HG03521 (cell line): ENCODE measurements around the gene BHMT.
"Not testable (repeated sequence)": the region's sequence is repeated elsewhere in the genome, so short reads cannot be mapped to it uniquely, and the experiment has no call there.

Experiments
- ATAC-seq: cut with Tn5 transposase; IDR thresholded peaks from one replicate; pipeline ENCODE4 v1.9.1; 2021; ENCODE audit warnings: mild to moderate bottlenecking, moderate library complexity; ENCODE audit not compliant: unreplicated experiment

The BHMT gene

DNA sequence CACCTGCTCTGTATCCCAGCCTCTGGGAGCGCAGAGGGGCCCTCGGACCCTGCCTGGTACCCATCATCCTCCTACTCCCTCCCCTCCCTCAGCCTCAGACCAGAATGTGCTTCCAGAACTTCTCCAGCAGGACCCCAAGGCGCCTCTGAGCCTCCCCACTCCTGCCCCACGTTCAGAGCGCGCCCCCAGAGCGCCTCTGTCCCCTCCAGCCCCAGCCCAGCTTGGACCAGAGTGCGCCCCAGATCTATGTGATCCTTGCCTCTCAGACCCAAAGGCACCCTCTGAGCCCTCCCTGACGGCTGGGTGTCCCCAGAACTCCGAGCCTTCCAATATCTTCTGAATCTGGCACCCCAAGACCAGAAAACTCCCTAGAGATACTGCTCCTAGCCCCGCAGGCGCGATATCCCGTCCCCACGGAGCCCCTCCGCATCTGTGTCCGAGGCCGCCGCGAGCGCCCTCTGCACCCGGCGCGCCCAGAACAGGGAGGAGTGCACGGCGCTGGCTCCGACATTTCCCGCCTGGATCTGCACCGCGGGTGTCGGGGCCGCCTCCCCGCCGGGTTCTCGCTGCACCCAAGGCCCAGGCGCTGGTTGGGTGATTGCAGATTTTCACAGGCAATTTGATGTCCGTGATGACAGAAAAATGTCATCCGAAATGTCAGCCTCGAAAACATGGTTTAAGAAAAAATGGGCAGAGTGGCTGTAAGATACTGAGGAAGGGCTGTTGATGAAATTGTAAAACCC is 522 bp downstream of the BHMT start:
- no peak for ATAC-seq

DNA sequence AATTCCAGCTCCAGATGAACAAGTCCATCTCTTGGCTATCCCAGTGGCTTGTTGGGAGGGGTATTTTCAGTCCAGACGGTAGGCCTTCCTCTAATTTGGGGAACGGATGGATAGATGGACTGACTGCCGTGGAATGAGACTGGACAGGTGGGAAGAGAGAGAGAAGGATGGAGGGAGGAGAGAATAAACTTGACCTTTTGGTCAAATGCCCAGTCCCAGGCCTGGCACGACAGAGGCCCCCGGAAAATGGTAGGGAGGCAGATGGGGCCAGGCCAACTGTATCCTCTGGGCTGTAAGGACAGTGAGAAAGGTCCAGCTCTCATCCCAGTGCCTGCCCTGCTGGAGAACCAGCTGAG is 1.1 kb downstream of the BHMT start:
- ATAC-seq: no peak

DNA sequence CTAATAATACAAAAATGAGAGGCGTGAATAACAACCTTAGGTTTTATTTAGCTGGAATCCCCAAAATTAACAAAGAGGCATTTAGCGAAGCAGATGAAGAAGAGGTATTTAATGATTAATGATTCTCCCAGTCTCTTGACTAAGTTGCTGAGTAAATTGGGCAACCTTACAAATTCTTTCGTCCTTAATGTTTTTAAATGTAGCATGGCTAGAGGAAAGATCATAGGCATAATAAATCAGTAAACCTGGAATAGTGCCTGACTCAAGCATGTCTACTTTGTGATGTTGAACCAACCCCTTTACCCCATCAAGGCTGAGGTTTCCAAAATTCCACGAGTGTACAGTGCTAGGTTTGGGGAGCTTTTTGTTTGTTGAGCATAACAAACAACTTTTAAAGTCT is 7.9 kb downstream of the BHMT start:
- no peak for ATAC-seq

DNA sequence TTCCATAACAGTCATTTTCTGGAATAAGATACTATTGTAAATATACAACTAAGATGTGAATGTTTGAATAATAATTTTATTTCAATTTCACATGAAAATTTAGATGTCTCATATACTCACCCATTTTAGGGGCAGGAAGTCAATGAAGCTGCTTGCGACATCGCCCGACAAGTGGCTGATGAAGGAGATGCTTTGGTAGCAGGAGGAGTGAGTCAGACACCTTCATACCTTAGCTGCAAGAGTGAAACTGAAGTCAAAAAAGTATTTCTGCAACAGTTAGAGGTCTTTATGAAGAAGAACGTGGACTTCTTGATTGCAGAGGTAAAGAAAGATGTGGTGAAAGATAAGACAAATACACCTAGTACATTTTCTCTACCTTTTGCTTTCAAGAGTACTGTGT is 8.6 kb downstream of the BHMT start:
- ATAC-seq: no peak

DNA sequence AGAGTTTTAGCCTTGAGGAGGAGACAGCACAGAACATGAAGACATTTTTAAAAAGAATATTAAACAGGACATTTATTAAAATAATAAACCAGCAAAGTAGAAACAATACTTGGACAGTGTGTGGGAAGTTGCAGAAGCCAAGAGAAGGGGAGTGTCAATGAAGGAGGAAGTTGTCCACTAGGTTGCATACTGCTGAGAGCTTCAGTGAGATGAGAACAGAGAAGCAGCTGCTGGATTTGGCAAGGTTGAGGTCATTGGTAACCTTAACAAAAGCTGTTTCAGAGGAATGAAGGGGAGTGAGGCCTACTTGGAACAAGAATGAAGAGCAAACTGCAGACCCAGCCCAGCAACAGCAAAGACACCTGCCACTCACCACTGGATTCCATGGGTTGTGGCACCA is 11.4 kb downstream of the BHMT start:
- ATAC-seq: no peak

DNA sequence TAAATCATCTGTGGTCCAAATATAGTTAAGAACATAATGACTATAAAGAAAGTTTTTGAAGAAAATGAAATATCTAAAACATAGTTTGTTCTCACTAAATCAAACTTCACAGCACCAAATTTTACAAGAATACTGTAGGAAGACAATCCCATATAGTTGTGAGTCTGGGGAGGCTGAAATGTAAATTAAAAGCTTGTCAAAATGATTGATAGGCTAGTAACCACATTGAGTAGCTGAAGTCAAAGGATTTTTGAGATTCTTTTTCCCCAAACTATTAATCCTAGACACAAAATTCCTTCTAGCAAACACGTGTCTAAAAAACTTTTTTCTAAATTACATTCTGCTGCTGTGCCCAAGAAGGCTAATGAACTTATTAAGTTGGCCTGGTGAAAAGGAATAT is 13.0 kb downstream of the BHMT start:
- ATAC-seq: no peak

DNA sequence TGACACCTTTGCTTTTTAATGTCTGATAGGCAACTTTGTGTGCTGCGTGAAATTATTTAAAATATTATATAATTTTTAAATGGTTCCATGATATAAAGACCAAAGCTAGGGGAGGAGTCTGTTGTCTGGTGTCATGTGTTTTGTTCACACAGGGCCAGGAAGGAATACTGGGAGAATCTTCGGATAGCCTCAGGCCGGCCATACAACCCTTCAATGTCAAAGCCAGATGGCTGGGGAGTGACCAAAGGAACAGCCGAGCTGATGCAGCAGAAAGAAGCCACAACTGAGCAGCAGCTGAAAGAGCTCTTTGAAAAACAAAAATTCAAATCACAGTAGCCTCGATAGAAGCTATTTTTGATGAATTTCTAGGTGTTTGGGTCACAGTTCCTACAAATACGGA is 19.2 kb downstream of the BHMT start:
- ATAC-seq: no peak

DNA sequence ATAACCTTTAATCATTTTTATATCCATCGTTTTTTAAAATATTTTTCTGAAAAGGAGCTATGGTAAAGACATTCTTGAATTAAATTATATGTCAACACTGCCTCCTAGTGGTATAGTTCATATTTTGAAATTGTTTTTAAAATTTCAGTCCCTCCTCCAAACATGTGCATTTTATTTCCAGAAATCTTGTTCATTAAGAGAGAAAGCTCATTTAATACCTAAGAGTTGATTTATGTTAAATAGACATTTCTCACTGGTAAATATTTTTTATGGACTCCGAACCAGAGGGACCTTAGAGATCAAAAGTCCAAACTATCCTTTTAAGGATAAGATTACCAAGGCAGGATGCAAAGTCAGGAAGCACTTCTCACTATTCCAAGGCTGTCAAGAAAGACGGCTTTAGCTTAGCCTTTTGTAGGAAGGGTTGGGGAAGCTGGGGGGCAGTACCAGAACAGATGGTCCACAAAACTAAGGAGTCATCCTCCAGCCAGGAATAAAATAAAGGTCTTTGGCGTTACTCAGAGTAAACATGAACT is 21.6 kb downstream of the BHMT start:
- ATAC-seq: no peak

DNA sequence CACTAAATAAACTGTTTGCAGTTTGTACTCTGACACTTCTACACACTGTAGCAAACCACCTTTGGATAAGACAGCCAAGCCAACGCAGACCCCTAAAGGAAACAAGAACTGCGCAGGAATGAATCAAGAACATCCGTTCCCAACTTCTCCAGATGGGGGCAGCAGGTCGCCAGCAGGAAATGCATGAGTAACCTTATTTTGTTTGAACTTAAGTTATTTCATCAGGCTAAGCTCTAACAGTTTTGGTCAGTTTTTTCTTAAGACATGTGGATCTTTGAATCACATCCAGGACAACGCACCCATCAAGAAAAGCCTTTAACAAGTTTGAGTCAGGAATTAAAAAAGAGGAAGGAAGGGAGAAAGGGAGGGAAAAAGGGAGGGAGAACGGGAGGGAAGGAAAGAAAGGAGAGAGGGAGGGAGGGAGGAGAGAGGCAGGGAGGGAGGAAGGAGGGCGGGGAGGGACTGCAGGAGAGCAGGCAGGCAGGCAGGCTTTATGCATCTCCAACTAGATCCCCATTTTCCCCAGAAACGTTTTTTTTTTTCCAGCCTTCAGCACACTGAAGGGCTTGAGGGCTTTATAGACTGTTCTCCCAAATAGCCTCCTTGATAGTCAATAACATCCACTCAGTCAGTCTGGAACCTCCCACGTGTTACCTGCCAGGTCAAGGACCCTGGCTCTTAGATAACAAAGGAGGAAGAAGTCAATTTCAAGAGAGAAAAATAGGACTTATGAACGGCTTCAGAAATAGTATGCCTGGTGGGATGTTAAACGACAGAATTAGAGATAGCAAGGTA is 22.2 kb downstream of the BHMT start:
- no peak for ATAC-seq

DNA sequence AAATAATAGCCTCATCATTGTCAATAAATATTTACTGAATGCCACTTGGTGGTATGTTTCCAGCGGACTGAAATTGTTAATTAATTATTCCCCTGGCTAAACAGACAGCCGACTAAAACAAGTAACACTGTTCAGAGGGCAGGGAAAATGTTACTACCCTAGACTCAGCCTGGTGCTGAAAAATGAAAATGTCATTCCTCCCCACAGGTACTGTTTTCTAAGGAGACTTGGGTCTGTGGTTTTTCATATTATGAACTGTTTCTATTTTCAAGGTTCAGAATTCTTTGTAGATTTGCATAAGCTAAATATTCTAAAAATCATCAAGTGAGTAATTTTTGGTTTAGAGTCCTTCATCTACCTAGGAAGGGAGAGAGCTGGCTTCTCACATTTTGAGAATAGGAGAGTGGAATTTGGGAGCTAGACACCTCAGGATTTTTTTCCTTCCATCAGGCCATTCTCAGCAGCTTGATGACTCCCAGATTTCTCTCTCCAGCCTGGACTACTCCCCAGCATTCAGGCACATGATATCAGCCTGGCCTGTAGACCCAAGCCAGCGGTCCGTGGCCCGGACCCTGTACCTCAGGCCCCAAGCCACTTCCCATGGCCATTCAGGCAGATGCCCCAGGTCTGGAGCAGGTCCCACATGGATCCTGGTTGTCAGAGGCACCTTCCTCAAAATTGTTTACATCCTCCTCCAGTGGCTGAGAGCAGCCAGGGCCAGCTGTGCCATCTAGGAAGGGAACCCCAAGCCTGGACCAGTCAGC is 24.4 kb downstream of the BHMT start:
- no peak for ATAC-seq

DNA sequence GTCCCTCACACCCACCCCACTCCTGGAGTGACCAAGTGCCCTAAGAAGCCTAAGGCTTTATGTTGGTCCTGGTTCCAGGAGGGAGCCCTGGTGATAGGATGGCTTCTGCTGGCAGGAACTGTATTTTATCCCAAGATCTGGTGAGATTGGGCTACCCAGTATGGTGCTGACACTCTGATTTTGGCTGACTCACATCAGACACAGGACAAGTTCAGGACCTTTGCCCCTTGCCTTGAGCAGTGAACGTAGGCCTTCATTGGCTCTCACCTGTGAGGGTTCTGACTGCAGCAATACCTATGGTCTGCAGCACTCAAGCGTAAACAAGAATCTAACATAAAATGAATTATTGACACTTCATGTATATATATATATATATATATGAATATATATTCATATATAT is 25.0 kb downstream of the BHMT start:
- no peak for ATAC-seq

DNA sequence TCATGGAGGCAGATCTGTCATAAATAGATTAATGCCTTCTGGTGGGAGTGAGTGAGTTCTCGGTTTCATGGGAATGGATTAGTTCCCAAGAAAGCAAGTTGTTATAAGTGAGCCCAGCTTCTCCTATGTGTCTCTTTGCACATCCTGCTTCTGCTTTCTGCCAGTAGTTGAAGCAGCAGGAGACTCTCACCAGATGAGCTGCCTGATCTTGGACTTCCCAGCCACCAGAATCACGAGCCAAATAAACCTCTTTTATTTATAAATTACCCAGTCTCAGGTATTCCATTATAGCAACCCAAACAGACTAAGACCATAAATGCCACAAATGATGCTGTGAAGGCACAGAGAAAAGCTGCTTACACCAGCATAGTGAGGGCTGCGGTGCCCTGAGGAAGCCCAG is 28.9 kb downstream of the BHMT start:
- no peak for ATAC-seq

DNA sequence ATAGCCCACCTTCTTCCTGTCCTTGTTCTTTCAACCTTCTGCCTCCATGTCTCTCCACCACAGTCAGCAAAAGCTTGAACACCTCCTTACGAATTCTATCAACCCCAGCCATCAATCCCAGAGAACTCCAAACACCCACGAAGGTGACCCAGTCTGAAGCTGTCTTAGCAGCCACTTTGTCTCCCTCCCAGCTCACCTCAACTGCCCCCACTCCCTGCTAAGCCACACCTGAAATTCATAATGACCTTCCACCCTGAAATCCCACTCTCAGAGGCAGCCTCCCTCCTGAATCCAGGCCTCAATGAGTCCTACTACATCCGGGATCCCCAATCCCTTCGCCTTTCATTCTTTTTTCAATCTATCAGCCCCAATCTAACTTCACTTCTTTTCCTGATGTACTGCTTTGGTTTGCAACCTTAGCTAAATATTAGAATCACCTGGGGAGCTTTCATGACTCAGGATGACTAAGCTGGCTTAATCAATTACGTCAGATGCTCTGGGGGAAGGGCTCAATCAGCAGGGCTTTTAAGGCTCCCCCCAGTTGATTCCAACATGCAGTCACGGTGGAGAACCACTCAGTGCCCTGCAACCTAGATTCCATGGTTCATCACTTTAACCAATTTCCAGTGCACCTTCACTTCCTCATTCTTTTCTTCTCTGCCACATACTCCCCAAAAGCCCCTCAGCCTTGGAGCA is 32.2 kb downstream of the BHMT start:
- no peak for ATAC-seq

DNA sequence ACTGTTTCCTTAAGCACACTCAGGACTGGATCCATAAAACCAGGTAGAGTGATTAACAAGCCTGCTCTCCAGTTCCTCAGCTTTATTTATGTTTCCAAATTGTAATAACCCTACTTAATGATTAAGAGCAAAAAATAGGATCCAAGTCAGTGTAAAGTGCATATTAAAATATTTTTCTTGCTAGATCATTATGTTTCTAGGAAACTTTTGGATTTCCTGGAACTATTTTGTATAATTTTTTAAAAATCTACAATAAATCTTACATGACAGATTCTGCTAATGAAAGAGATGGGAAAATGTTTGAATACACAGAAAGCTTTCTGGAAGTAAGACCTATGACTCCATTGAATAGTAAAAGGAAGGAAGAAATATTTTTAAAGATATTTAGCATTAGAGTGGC is 35.5 kb downstream of the BHMT start:
- no peak for ATAC-seq

DNA sequence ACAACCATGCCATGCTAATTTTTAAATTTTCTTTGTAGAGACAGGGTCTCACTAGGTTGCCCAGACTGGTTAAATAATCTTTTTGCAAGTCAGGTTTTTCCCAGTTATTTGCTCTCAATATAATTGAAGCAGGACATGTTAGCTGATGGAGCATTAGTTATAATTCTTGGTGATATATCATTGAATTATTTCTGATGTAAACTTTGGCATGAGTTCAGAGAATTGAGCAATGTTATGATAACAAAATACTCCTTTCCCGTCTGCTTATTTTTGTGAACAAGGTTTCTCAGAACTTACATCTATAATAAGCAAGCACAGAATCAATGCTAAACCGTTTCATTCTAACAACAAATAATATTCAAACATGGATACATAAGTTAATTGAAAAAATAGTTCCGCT is 37.8 kb downstream of the BHMT start:
- no peak for ATAC-seq

DNA sequence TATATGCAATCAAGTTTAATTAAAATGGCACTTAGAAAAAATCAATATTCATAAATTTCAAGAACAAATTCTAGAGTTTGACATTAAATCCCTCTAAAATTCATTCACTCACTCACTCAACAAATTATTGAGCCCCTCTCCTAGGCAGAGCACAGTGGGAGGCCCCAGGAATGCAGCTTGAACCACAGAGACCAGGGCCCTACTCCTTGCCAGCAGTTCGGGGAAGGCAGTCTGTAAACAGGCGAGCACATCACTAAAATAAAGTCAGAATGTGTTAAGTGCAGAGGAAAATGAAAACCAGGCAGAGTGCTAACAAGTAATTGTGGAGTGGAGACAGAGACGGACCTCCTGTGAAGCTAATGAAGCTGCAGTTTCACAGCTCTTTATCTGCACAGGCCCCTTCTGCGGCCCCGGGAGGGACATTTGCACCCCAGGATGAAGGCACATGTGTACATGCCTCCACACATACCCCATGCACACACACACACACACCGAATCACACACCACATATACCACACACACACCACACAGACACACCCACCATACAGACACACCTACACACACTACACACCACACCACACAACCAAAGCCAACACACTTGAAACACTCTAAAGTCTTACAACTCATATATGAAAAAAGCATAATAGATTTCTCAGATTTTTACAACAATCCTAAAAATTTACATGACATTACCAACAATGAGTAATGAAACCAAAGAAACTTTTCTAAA is 40.5 kb downstream of the BHMT start:
- no peak for ATAC-seq

DNA sequence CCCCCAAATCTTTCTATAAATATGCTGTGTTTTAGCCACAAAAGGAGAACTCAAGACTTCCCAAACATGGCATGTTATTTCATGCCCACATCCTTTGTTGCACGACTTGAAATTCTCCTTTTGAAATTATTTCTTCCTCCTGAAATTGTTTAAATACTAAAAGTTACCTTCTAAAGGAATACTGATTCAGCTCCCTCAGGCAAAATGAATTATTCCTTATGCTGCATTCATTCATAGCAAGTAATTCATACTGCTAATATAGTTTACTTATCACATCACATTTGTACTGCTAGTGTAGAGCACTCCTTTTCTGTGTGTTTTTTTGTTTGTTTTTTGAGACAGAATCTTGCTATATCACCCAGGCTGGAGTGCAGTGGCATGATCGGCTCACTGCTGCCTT is 45.7 kb downstream of the BHMT start:
- ATAC-seq: no peak

DNA sequence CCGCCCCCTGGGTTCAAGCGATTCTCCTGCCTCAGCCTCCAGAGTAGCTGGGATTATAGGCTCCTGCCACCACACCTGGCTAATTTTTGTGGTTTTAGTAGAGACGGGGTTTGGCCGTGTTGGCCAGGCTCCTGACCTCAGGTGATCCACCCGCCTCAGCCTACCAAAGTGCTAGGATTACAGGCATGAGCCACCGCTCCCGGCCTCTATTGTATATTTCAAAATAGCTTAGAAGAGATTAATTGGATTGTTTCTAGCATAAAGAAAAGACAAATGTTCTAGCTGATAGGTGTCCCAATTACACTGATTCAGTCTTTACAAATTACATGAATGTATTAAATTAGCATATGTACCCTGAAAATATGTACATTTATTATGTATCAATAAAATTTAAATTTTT is 50.0 kb downstream of the BHMT start:
- not testable (repeated sequence) for ATAC-seq

DNA sequence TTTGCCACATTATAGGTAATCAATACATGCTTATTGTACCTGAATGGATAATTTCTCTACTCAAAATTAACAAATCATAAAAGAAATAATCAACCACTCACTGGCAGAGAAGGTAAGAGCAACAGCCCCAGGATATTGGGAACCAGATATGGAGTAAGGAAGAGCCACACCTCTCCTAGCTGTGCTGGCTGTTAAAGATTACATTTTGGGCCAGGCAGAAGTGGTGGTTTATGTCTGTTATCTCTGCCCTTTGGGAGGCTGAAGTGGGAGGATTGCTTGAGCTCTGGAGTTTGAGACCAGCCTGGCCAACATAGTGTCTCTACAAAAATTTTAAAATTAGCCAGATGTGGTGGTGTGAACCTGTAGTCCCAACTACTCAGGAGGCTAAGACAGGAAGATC is 56.4 kb downstream of the BHMT start:
- no peak for ATAC-seq

DNA sequence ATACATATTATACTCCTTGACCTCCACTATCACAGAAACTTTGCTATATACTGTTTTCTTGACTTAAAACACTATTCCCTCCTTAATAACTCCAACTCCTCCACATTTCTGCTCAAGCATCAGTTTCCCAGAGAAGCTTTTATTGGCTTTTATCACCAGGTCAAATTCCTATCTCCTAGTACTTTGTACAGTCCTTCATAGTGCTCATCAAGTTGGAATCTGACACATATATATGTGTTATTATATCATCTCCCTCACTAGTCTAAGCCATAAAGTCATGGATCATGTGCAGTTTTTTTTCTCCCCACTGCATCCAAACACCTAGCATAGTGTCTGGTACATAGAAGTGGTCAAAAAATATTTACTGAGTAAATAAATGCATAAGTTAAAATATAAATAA is 59.1 kb downstream of the BHMT start:
- ATAC-seq: no peak
